ENCODE results near the gene TBX21. TPM values are rescaled to one million over a fixed set of nuclear protein-coding genes. Genes with fewer than 3 reads are reported as not detected.

Gene TBX21
- total and polyA plus RNA-seq, 2 of the 4 experiments (the other 2 are of a cell fraction): not detected

DNA sequence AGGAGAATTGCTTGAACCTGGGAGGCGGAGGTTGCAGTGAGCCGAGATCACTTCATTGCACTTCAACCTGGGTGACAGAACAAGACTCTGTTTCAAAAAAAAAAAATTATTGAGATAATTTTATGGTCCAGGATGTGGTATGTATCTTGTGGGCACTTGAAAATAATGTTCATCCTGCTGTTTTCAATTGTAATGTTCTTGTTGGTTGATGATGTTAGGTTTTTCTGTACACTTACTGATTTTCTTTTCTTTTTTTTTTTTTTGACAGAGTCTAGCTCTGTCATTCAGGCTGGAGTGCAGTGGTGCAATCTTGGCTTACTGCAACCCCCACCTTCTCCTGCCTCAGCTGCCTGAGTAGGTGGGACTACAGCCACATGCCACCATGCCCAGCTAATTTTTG is 29.7 kb downstream of the TBX21 start:
- Histone ChIP-seq H3K9ac (ENCODE audit: low read depth, low read length) (no peak overlapping the region), H4K20me1 (ENCODE audit: insufficient read depth, low read length) (no peaks in the 10 kb centered on the region), H2BK20ac (ENCODE audit: low read depth, low read length) (no peak overlapping the region), H3K23ac (ENCODE audit: low read depth, low read length) (no peak overlapping the region), H3K4me2 (ENCODE audit: low read depth, low read length) (no peak overlapping the region), H3K27ac (ENCODE audit: insufficient read depth, low read length) (no peak overlapping the region), H4K8ac (ENCODE audit: low read depth in 2 of 2, low read length in 2 of 2) (no peak overlapping the region), H3K27me3 (ENCODE audit: control insufficient read depth, insufficient read depth, low read length) (peaks cover 10% of the 10 kb centered on the region), H4K5ac (ENCODE audit: low read depth, low read length) (no peak overlapping the region), H3K4ac (ENCODE audit: low read depth, low read length) (no peak overlapping the region), H2AK9ac (replicated peaks; ENCODE audit: low read depth, low read length, poor library complexity) (no peak overlapping the region), H3K9me1 (ENCODE audit: insufficient read depth, low read length) (no peaks in the 10 kb centered on the region), H3K79me1 (ENCODE audit: low read depth in 1 of 2, low read length in 2 of 2) (no peaks in the 10 kb centered on the region), H2AFZ (replicated peaks; ENCODE audit: low read length, poor library complexity) (no peak overlapping the region), H3K14ac (replicated peaks; ENCODE audit: low read depth, low read length) (no peak overlapping the region), H3K18ac (ENCODE audit: low read depth, low read length) (no peak overlapping the region), H3K9me3 (ENCODE audit: control insufficient read depth, insufficient read depth, low read length) (peaks cover 8% of the 10 kb centered on the region), H3K4me1 (ENCODE audit: control insufficient read depth, insufficient read depth, low read length) (no peaks in the 10 kb centered on the region), H2BK5ac (ENCODE audit: low read depth, low read length, poor library complexity, severe bottlenecking) (no peak overlapping the region), H2BK120ac (ENCODE audit: low read depth, low read length) (no peak overlapping the region), H2AK5ac (ENCODE audit: low read depth, low read length) (no peak overlapping the region), H3K4me3 (ENCODE audit: insufficient read depth, low read depth, low read length) (no peak overlapping the region), H3K36me3 (ENCODE audit: control insufficient read depth, insufficient read depth, low read length) (no peaks in the 10 kb centered on the region), H3K56ac (ENCODE audit: extremely low read depth, insufficient read depth, low read length) (no peak overlapping the region), H4K91ac (ENCODE audit: insufficient read depth, low read depth, low read length) (no peak overlapping the region), H2BK15ac (ENCODE audit: low read depth, low read length) (no peak overlapping the region)
- ChIA-PET POLR2A (ENCODE audit: unreplicated experiment) (no interaction called here), CTCF (no interaction called here)
- no peak for ATAC-seq (ENCODE audit: low read depth)
- WGBS, 2 experiments (ENCODE audit: extremely low coverage in 2 of 2, insufficient read length in 1 of 2): 100% methylated on average over 1 of the region's 2 CpGs; no CpG with 5 or more reads in 1 of the 2 experiments
- intact Hi-C loops (cut with micrococcal nuclease): no loop called here
- in situ Hi-C loops (cut with MboI; ENCODE audit: low sequenced_read_pairs): no loop called here
- dilution Hi-C loops (cut with HindIII; ENCODE audit: low sequenced_read_pairs, unreplicated experiment): no loop called here
- no TSS peak for BruUV-seq (replicated peaks)
- no peak for TF ChIP-seq POLR2A (IDR thresholded peaks at IDR 0.05; ENCODE audit: low read depth, low read length)
- no peak for TF ChIP-seq MAFK (IDR thresholded peaks at IDR 0.05; ENCODE audit: low read depth, low read length)
- no peak for TF ChIP-seq RCOR1 (IDR thresholded peaks at IDR 0.05; ENCODE audit: insufficient replicate concordance, low read length)
- TF ChIP-seq, protein P1, sequence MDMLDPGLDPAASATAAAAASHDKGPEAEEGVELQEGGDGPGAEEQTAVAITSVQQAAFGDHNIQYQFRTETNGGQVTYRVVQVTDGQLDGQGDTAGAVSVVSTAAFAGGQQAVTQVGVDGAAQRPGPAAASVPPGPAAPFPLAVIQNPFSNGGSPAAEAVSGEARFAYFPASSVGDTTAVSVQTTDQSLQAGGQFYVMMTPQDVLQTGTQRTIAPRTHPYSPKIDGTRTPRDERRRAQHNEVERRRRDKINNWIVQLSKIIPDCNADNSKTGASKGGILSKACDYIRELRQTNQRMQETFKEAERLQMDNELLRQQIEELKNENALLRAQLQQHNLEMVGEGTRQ (IDR thresholded peaks at IDR 0.05; ENCODE audit: low read depth, low read length): no peak
- no peak for TF ChIP-seq FOS (IDR thresholded peaks at IDR 0.05; ENCODE audit: low read depth, low read length)
- TF ChIP-seq NFE2L2 (IDR thresholded peaks at IDR 0.05; ENCODE audit: low read depth, low read length): no peak
- TF ChIP-seq, protein P2, sequence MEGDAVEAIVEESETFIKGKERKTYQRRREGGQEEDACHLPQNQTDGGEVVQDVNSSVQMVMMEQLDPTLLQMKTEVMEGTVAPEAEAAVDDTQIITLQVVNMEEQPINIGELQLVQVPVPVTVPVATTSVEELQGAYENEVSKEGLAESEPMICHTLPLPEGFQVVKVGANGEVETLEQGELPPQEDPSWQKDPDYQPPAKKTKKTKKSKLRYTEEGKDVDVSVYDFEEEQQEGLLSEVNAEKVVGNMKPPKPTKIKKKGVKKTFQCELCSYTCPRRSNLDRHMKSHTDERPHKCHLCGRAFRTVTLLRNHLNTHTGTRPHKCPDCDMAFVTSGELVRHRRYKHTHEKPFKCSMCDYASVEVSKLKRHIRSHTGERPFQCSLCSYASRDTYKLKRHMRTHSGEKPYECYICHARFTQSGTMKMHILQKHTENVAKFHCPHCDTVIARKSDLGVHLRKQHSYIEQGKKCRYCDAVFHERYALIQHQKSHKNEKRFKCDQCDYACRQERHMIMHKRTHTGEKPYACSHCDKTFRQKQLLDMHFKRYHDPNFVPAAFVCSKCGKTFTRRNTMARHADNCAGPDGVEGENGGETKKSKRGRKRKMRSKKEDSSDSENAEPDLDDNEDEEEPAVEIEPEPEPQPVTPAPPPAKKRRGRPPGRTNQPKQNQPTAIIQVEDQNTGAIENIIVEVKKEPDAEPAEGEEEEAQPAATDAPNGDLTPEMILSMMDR (conservative IDR thresholded peaks at IDR 0.05; ENCODE audit: low read depth, low read length): no peak
- no peak for TF ChIP-seq MXI1 (IDR thresholded peaks at IDR 0.05; ENCODE audit: borderline replicate concordance, low read depth, low read length)
- DNase-seq: no peak

All from IMR-90 (cell line).